Measurements from ENCODE around the gene PNPLA6. TPM values are rescaled to one million over a fixed set of nuclear protein-coding genes. Genes with fewer than 3 reads are reported as not detected.

PNPLA6 gene
- total and polyA plus RNA-seq, 2 experiments from 2014 or later = 66.6 to 135 TPM

DNA sequence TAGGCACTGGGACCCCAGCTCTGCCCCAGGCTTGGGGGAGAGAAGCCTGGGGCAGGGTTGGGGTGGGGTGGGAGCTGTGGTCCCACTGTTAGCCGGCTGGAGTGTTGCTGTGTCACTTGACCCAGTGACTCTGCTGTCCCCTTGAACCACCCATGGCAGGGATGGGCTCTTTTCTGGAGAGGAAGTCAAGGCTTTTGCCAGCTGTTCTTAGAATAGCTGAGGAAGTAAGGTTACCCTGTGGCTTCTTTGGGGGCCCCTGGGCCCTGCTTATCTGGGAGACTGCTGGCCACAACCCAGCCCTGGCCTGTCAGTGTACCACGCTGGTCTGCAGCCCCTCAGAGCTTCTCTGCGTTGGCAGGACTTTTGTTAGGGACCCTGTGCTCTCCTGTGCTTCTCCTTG is 9.1 kb downstream of the PNPLA6 start:
- H3K4me2 ChIP-seq = no peak overlapping the region
- no peaks in the 10 kb centered on the region for H3K36me3 ChIP-seq (ENCODE audit: insufficient read depth)
- ATAC-seq (no peak), DNase-seq (ENCODE audit: low spot score) (no peak)
- no peak overlapping the region for H3K4me3 ChIP-seq
- Mint-ChIP-seq H3K27me3 (ENCODE audit: insufficient read depth, low read depth, poor library complexity) (peaks cover 10% of the 10 kb centered on the region), H3K27ac (no peak overlapping the region), H3K4me1 (no peaks in the 10 kb centered on the region), H3K9me3 (no peaks in the 10 kb centered on the region), H3K4me3 (no peak overlapping the region), H3K36me3 (ENCODE audit: low read depth) (peaks cover 12% of the 10 kb centered on the region)
- no peaks in the 10 kb centered on the region for H3K27me3 ChIP-seq (ENCODE audit: insufficient read depth)
- no peaks in the 10 kb centered on the region for H3F3A ChIP-seq (replicated peaks; ENCODE audit: low read depth)
- H3K9me2 ChIP-seq (ENCODE audit: insufficient read depth) = no peaks in the 10 kb centered on the region
- H3K27ac ChIP-seq (ENCODE audit: low read depth) = no peak overlapping the region
- H2AFZ ChIP-seq = no peak overlapping the region
- H3K4me1 ChIP-seq (ENCODE audit: insufficient read depth) = no peaks in the 10 kb centered on the region
- H4K20me1 ChIP-seq (replicated peaks; ENCODE audit: insufficient read depth) = no peaks in the 10 kb centered on the region
- no peaks in the 10 kb centered on the region for H3K79me2 ChIP-seq (replicated peaks; ENCODE audit: insufficient read depth)
- no peak for TF ChIP-seq EZH2 (IDR thresholded peaks at IDR 0.05; ENCODE audit: low read depth, unreplicated experiment)
- no peak for TF ChIP-seq EZH2phosphoT487 (IDR thresholded peaks at IDR 0.05; ENCODE audit: unreplicated experiment)
- TF ChIP-seq ZNF331 (CRISPR knock-in tag; IDR thresholded peaks at IDR 0.05; ENCODE audit: low read depth) = no peak
- no peak for TF ChIP-seq ZNF114 (CRISPR knock-in tag; IDR thresholded peaks at IDR 0.05)
- TF ChIP-seq, protein P1, sequence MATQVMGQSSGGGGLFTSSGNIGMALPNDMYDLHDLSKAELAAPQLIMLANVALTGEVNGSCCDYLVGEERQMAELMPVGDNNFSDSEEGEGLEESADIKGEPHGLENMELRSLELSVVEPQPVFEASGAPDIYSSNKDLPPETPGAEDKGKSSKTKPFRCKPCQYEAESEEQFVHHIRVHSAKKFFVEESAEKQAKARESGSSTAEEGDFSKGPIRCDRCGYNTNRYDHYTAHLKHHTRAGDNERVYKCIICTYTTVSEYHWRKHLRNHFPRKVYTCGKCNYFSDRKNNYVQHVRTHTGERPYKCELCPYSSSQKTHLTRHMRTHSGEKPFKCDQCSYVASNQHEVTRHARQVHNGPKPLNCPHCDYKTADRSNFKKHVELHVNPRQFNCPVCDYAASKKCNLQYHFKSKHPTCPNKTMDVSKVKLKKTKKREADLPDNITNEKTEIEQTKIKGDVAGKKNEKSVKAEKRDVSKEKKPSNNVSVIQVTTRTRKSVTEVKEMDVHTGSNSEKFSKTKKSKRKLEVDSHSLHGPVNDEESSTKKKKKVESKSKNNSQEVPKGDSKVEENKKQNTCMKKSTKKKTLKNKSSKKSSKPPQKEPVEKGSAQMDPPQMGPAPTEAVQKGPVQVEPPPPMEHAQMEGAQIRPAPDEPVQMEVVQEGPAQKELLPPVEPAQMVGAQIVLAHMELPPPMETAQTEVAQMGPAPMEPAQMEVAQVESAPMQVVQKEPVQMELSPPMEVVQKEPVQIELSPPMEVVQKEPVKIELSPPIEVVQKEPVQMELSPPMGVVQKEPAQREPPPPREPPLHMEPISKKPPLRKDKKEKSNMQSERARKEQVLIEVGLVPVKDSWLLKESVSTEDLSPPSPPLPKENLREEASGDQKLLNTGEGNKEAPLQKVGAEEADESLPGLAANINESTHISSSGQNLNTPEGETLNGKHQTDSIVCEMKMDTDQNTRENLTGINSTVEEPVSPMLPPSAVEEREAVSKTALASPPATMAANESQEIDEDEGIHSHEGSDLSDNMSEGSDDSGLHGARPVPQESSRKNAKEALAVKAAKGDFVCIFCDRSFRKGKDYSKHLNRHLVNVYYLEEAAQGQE (IDR thresholded peaks at IDR 0.05; ENCODE audit: unreplicated experiment) = no peak
- no peak for TF ChIP-seq NANOG (IDR thresholded peaks at IDR 0.05; ENCODE audit: borderline replicate concordance)
- TF ChIP-seq, protein P2, sequence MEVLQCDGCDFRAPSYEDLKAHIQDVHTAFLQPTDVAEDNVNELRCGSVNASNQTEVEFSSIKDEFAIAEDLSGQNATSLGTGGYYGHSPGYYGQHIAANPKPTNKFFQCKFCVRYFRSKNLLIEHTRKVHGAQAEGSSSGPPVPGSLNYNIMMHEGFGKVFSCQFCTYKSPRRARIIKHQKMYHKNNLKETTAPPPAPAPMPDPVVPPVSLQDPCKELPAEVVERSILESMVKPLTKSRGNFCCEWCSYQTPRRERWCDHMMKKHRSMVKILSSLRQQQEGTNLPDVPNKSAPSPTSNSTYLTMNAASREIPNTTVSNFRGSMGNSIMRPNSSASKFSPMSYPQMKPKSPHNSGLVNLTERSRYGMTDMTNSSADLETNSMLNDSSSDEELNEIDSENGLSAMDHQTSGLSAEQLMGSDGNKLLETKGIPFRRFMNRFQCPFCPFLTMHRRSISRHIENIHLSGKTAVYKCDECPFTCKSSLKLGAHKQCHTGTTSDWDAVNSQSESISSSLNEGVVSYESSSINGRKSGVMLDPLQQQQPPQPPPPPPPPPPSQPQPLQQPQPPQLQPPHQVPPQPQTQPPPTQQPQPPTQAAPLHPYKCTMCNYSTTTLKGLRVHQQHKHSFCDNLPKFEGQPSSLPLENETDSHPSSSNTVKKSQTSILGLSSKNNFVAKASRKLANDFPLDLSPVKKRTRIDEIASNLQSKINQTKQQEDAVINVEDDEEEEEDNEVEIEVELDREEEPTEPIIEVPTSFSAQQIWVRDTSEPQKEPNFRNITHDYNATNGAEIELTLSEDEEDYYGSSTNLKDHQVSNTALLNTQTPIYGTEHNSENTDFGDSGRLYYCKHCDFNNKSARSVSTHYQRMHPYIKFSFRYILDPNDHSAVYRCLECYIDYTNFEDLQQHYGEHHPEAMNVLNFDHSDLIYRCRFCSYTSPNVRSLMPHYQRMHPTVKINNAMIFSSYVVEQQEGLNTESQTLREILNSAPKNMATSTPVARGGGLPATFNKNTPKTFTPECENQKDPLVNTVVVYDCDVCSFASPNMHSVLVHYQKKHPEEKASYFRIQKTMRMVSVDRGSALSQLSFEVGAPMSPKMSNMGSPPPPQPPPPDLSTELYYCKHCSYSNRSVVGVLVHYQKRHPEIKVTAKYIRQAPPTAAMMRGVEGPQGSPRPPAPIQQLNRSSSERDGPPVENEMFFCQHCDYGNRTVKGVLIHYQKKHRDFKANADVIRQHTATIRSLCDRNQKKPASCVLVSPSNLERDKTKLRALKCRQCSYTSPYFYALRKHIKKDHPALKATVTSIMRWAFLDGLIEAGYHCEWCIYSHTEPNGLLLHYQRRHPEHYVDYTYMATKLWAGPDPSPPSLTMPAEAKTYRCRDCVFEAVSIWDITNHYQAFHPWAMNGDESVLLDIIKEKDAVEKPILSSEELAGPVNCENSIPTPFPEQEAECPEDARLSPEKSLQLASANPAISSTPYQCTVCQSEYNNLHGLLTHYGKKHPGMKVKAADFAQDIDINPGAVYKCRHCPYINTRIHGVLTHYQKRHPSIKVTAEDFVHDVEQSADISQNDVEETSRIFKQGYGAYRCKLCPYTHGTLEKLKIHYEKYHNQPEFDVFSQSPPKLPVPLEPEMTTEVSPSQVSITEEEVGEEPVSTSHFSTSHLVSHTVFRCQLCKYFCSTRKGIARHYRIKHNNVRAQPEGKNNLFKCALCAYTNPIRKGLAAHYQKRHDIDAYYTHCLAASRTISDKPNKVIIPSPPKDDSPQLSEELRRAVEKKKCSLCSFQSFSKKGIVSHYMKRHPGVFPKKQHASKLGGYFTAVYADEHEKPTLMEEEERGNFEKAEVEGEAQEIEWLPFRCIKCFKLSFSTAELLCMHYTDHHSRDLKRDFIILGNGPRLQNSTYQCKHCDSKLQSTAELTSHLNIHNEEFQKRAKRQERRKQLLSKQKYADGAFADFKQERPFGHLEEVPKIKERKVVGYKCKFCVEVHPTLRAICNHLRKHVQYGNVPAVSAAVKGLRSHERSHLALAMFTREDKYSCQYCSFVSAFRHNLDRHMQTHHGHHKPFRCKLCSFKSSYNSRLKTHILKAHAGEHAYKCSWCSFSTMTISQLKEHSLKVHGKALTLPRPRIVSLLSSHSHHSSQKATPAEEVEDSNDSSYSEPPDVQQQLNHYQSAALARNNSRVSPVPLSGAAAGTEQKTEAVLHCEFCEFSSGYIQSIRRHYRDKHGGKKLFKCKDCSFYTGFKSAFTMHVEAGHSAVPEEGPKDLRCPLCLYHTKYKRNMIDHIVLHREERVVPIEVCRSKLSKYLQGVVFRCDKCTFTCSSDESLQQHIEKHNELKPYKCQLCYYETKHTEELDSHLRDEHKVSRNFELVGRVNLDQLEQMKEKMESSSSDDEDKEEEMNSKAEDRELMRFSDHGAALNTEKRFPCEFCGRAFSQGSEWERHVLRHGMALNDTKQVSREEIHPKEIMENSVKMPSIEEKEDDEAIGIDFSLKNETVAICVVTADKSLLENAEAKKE (CRISPR knock-in tag; IDR thresholded peaks at IDR 0.05) = no peak
